WTC11 (cell line): ENCODE results near the gene CACNA1H. TPM values are rescaled to one million over a fixed set of nuclear protein-coding genes. Genes with fewer than 3 reads are reported as not detected.

Experiments used
- ATAC-seq: fragments of 200-7000 bp; cut with Tn5 transposase; 2 replicates; pipeline ENCODE4 v1.10.0; 2021; ENCODE audit warnings: mild to moderate bottlenecking, moderate library complexity
- CTCF ChIA-PET: fragments of 300-600 bp; sonication (Branson Sonifier 250); formaldehyde crosslinking; loops from one replicate; lab custom pipeline; 2021; ENCODE audit warnings: antibody characterized with exemption; lab: Charles Lee
- POLR2A ChIA-PET: fragments of 350-600 bp; sonication (Branson Sonifier 250); formaldehyde crosslinking; loops from one replicate; lab custom pipeline; 2021; ENCODE audit warnings: antibody characterized with exemption; lab: Charles Lee
- DNase-seq: peaks from one replicate; pipeline ENCODE4 v3.0.0; 2021; ENCODE audit warnings: low spot score
- H3K27ac Mint-ChIP-seq: 2 replicates; pipeline ENCODE4 v1.8.0; 2021; ENCODE audit warnings: mixed read lengths
- H3K27me3 Mint-ChIP-seq: 2 replicates; pipeline ENCODE4 v1.8.0; 2021; ENCODE audit warnings: low read depth, mild to moderate bottlenecking, moderate library complexity, mixed read lengths
- H3K36me3 Mint-ChIP-seq: 2 replicates; pipeline ENCODE4 v1.8.0; 2021; ENCODE audit warnings: mixed read lengths
- H3K4me1 Mint-ChIP-seq: 2 replicates; pipeline ENCODE4 v1.8.0; 2022; ENCODE audit warnings: mixed read lengths
- H3K4me3 Mint-ChIP-seq: 2 replicates; pipeline ENCODE4 v1.8.0; 2021; ENCODE audit warnings: mild to moderate bottlenecking, moderate library complexity, mixed read lengths
- H3K9me3 Mint-ChIP-seq: 2 replicates; pipeline ENCODE4 v1.8.0; 2021; ENCODE audit warnings: mixed read lengths
- E2F1 ChIP-seq: sonication (generic); formaldehyde crosslinking; IDR thresholded peaks from 2 replicates; pipeline ENCODE4 v1.8.0; 2022; ENCODE audit warnings: mild to moderate bottlenecking, missing genetic modification reagents
- FOXP4 ChIP-seq: sonication (generic); formaldehyde crosslinking; IDR thresholded peaks from 2 replicates; pipeline ENCODE4 v1.8.0; 2022; ENCODE audit warnings: mild to moderate bottlenecking, missing genetic modification reagents
- GABPB1 ChIP-seq: sonication (generic); formaldehyde crosslinking; IDR thresholded peaks from 2 replicates; pipeline ENCODE4 v1.8.1; 2023; ENCODE audit warnings: mild to moderate bottlenecking, missing genetic modification reagents
- GTF2I ChIP-seq: fragments of 250-450 bp; sonication (Bioruptor Pico); conservative IDR thresholded peaks from 2 replicates; pipeline ENCODE4 v1.4.0; 2021; ENCODE audit warnings: mild to moderate bottlenecking
- IRF1 ChIP-seq: sonication (generic); formaldehyde crosslinking; IDR thresholded peaks from 2 replicates; pipeline ENCODE4 v1.8.0; 2023; ENCODE audit warnings: missing genetic modification reagents
- PREB ChIP-seq: sonication (generic); formaldehyde crosslinking; IDR thresholded peaks from 2 replicates; pipeline ENCODE4 v1.8.1; 2022; ENCODE audit warnings: mild to moderate bottlenecking, missing genetic modification reagents, moderate library complexity, borderline replicate concordance
- TCF7 ChIP-seq: sonication (generic); formaldehyde crosslinking; IDR thresholded peaks from 2 replicates; pipeline ENCODE4 v1.8.0; 2022; ENCODE audit warnings: mild to moderate bottlenecking, low read depth, missing genetic modification reagents, moderate library complexity
- TEAD1 ChIP-seq: sonication (generic); formaldehyde crosslinking; IDR thresholded peaks from 2 replicates; pipeline ENCODE4 v1.8.0; 2022; ENCODE audit warnings: mild to moderate bottlenecking, missing genetic modification reagents
- TEAD4 ChIP-seq: sonication (generic); formaldehyde crosslinking; IDR thresholded peaks from 2 replicates; pipeline ENCODE4 v1.8.0; 2022; ENCODE audit warnings: mild to moderate bottlenecking, missing genetic modification reagents
- ZMAT4 ChIP-seq: fragments of 250-450 bp; sonication (Bioruptor Pico); IDR thresholded peaks from 2 replicates; pipeline ENCODE4 v1.9.0; 2021; ENCODE audit warnings: mild to moderate bottlenecking
- ZNF219 ChIP-seq: sonication (generic); formaldehyde crosslinking; IDR thresholded peaks from 2 replicates; pipeline ENCODE4 v1.8.0; 2023; ENCODE audit warnings: missing genetic modification reagents, mild to moderate bottlenecking, borderline replicate concordance
- ZNF232 ChIP-seq: sonication (generic); formaldehyde crosslinking; IDR thresholded peaks from 2 replicates; pipeline ENCODE4 v1.8.0; 2022; ENCODE audit warnings: mild to moderate bottlenecking, missing genetic modification reagents
- ZNF263 ChIP-seq: sonication (generic); formaldehyde crosslinking; IDR thresholded peaks from 2 replicates; pipeline ENCODE4 v1.8.1; 2022; ENCODE audit warnings: low read depth, mild to moderate bottlenecking, moderate library complexity, missing genetic modification reagents
- ZNF425 ChIP-seq: fragments of 250-450 bp; sonication (Bioruptor Pico); conservative IDR thresholded peaks from 2 replicates; pipeline ENCODE4 v1.9.0; 2021; ENCODE audit warnings: mild to moderate bottlenecking
- ZNF671 ChIP-seq: fragments of 250-450 bp; sonication (Bioruptor Pico); IDR thresholded peaks from 2 replicates; pipeline ENCODE4 v1.8.0; 2021; ENCODE audit warnings: mild to moderate bottlenecking
- total RNA-seq: library from RNA; stranded (reverse); gene quantifications from 3 replicates; pipeline ENCODE4 v1.2.3, GENCODE V29; 2021

CACNA1H gene
- total RNA-seq, 1 experiment from 2014 or later: 38.0 TPM

- DNase-seq: no peak
- Mint-ChIP-seq H3K27me3 (no peaks in the 10 kb centered on the region), H3K36me3 (no peaks in the 10 kb centered on the region), H3K27ac (no peak overlapping the region), H3K4me1 (no peaks in the 10 kb centered on the region), H3K4me3 (no peak overlapping the region), H3K9me3 (no peaks in the 10 kb centered on the region)
- TF ChIP-seq IRF1 (CRISPR knock-in tag): no peak
- no peak for TF ChIP-seq GTF2I
- CTCF ChIA-PET: no interaction called here
- ATAC-seq: no peak
- POLR2A ChIA-PET: no interaction called here
Observed at GRCh38 chr16:1160773-1161348, 8.0 kb downstream of the CACNA1H start.

- ATAC-seq (no peak), DNase-seq (no peak)
- Mint-ChIP-seq H3K9me3 (no peaks in the 10 kb centered on the region), H3K4me1 (no peaks in the 10 kb centered on the region), H3K36me3 (no peaks in the 10 kb centered on the region), H3K27me3 (no peaks in the 10 kb centered on the region), H3K27ac (no peak overlapping the region), H3K4me3 (no peak overlapping the region)
- POLR2A ChIA-PET: no interaction called here
- CTCF ChIA-PET: interaction anchor here (0.6 to 1.6 kb wide), 3 partner anchors 57 to 129 kb away, joined by 3 to 7 read pairs (median 4); no protein-coding TSS in a partner anchor
- TF ChIP-seq E2F1 (CRISPR knock-in tag) (no peak), TEAD1 (CRISPR knock-in tag) (no peak)
Observed at GRCh38 chr16:1162701-1163566, 10.0 kb downstream of the CACNA1H start.

GRCh38 chr16:1163567-1164055, 10.7 kb downstream of the CACNA1H start:
- no peaks in the 10 kb centered on the region for H3K27me3 Mint-ChIP-seq
- no peaks in the 10 kb centered on the region for H3K9me3 Mint-ChIP-seq
- no peaks in the 10 kb centered on the region for H3K4me1 Mint-ChIP-seq
- H3K4me3 Mint-ChIP-seq: no peak overlapping the region
- H3K36me3 Mint-ChIP-seq: no peaks in the 10 kb centered on the region
- no peak overlapping the region for H3K27ac Mint-ChIP-seq
- TF ChIP-seq TEAD4 (CRISPR knock-in tag): no peak
- no peak for TF ChIP-seq PREB
- TF ChIP-seq ZMAT4 (CRISPR knock-in tag): no peak
- no peak for TF ChIP-seq ZNF425 (CRISPR knock-in tag)
- TF ChIP-seq ZNF263 (CRISPR knock-in tag): no peak
- no peak for TF ChIP-seq GABPB1
- no peak for TF ChIP-seq FOXP4 (CRISPR knock-in tag)
- TF ChIP-seq ZNF232 (CRISPR knock-in tag): no peak
- TF ChIP-seq ZNF671 (CRISPR knock-in tag): no peak
- TF ChIP-seq E2F1 (CRISPR knock-in tag): no peak
- no peak for TF ChIP-seq TCF7 (CRISPR knock-in tag)
- TF ChIP-seq ZNF219 (CRISPR knock-in tag): no peak
- CTCF ChIA-PET: interaction anchor here (1.2 kb wide), 1 partner anchor 58 kb away, joined by 3 read pairs; no protein-coding TSS in a partner anchor
- no peak for ATAC-seq
- no peak for DNase-seq
- POLR2A ChIA-PET: no interaction called here
